ENCODE results near the gene CGRRF1. TPM values are rescaled to one million over a fixed set of nuclear protein-coding genes. Genes with fewer than 3 reads are reported as not detected.

The CGRRF1 gene
- total and polyA plus RNA-seq, 4 donors: 11.2 to 21.5 (median 16.7) TPM

DNA sequence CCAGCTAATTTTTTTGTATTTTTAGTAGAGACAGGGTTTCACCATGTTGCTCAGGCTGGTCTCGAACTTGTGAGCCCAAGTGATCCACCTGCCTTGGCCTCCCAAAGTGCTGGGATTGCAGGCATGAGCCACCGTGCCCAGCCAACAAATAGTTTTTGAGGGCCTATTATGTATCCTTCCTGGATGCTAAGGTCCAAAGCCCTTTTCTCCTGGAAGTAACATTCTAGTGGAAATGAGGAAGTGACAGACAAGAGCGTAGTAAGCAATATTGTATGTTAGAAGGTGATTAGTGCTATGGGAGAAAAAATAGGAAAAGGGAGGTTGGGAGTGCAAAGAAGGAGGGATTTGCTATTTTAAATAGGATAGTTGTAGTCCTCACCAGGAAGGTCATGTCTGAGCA, 9.0 kb upstream of the CGRRF1 start:
- ATAC-seq (ENCODE audit: insufficient read depth, low FRiP score) (no peak), DNase-seq (no peak)
- Histone ChIP-seq H3K36me3 (ENCODE audit: control insufficient read depth in 4 of 4, insufficient read depth in 4 of 4, low read length in 4 of 4) (no peaks in the 10 kb centered on the region), H3K9me3 (ENCODE audit: control insufficient read depth in 4 of 4, insufficient read depth in 3 of 4, low read length in 3 of 4) (no peaks in the 10 kb centered on the region), H3K27ac (ENCODE audit: low read depth in 1 of 2, low read length in 1 of 2) (no peak overlapping the region), H3K4me3 (no peak overlapping the region), H3K9ac (ENCODE audit: insufficient read depth in 1 of 2, low read length in 2 of 2) (no peak overlapping the region), H3K4me1 (ENCODE audit: control insufficient read depth in 5 of 5, insufficient read depth in 5 of 5, low read length in 5 of 5) (peaks cover 0 to 3% (median 0%) of the 10 kb centered on the region in 5 donors), H3K27me3 (ENCODE audit: control insufficient read depth in 3 of 3, insufficient read depth in 3 of 3, low read length in 2 of 3) (no peaks in the 10 kb centered on the region)
- 76 to 79% methylated on average over 3 of the region's 3 CpGs for WGBS, 2 donors
- TF ChIP-seq, protein P1, sequence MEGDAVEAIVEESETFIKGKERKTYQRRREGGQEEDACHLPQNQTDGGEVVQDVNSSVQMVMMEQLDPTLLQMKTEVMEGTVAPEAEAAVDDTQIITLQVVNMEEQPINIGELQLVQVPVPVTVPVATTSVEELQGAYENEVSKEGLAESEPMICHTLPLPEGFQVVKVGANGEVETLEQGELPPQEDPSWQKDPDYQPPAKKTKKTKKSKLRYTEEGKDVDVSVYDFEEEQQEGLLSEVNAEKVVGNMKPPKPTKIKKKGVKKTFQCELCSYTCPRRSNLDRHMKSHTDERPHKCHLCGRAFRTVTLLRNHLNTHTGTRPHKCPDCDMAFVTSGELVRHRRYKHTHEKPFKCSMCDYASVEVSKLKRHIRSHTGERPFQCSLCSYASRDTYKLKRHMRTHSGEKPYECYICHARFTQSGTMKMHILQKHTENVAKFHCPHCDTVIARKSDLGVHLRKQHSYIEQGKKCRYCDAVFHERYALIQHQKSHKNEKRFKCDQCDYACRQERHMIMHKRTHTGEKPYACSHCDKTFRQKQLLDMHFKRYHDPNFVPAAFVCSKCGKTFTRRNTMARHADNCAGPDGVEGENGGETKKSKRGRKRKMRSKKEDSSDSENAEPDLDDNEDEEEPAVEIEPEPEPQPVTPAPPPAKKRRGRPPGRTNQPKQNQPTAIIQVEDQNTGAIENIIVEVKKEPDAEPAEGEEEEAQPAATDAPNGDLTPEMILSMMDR (IDR thresholded peaks at IDR 0.05; ENCODE audit: control extremely low read depth, extremely low read depth): no peak

GRCh38 chr14:54501480-54501879, 8.2 kb upstream of the CGRRF1 start:
- 85 to 86% methylated on average over 3 of the region's 3 CpGs for WGBS, 2 donors
- ATAC-seq (ENCODE audit: insufficient read depth, low FRiP score) (no peak), DNase-seq (no peak)
- TF ChIP-seq, protein P1 (IDR thresholded peaks at IDR 0.05; ENCODE audit: control extremely low read depth, extremely low read depth): no peak
- Histone ChIP-seq H3K9me3 (ENCODE audit: control insufficient read depth in 4 of 4, insufficient read depth in 3 of 4, low read length in 3 of 4) (no peaks in the 10 kb centered on the region), H3K27me3 (ENCODE audit: control insufficient read depth in 3 of 3, insufficient read depth in 3 of 3, low read length in 2 of 3) (no peaks in the 10 kb centered on the region), H3K4me1 (ENCODE audit: control insufficient read depth in 5 of 5, insufficient read depth in 5 of 5, low read length in 5 of 5) (peaks cover 0 to 3% (median 0%) of the 10 kb centered on the region in 5 donors), H3K4me3 (no peak overlapping the region), H3K9ac (ENCODE audit: insufficient read depth in 1 of 2, low read length in 2 of 2) (no peak overlapping the region), H3K27ac (ENCODE audit: low read depth in 1 of 2, low read length in 1 of 2) (no peak overlapping the region), H3K36me3 (ENCODE audit: control insufficient read depth in 4 of 4, insufficient read depth in 4 of 4, low read length in 4 of 4) (no peaks in the 10 kb centered on the region)

DNA sequence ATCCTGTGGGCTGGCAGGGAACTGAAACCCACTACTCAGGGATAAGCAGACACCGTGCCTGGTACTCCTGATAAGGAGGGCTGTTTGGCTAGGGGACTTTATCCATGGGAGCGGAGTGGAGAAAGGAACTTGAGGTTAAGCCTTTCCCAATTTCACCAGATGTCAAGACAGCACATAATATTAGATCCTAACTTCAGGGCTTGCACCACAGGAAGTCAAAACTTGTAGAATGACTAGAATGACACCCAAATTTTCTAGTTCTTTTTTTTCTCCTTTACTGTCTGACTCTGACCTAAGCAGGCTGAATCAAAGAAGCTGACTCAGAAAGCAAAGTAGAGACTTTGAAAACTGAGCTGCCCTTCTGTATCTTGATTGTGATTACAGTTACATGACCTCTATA, 7.1 kb upstream of the CGRRF1 start:
- TF ChIP-seq, protein P1 (IDR thresholded peaks at IDR 0.05; ENCODE audit: control extremely low read depth, extremely low read depth): no peak
- ATAC-seq (ENCODE audit: insufficient read depth, low FRiP score) (no peak), DNase-seq (no peak)
- H3K9me3 ChIP-seq (ENCODE audit: control insufficient read depth in 4 of 4, insufficient read depth in 3 of 4, low read length in 3 of 4): no peaks in the 10 kb centered on the region
- H3K27ac ChIP-seq (ENCODE audit: low read depth in 1 of 2, low read length in 1 of 2): peak overlapping the region in 1 of 2 donors; percentile 66
- WGBS, 2 donors: 10 to 45% methylated on average over 2 of the region's 2 CpGs
- H3K4me1 ChIP-seq (ENCODE audit: control insufficient read depth in 5 of 5, insufficient read depth in 5 of 5, low read length in 5 of 5): peaks cover 0 to 3% (median 0%) of the 10 kb centered on the region in 5 donors
- no peaks in the 10 kb centered on the region for H3K27me3 ChIP-seq (ENCODE audit: control insufficient read depth in 3 of 3, insufficient read depth in 3 of 3, low read length in 2 of 3)
- H3K9ac ChIP-seq (ENCODE audit: insufficient read depth in 1 of 2, low read length in 2 of 2): no peak overlapping the region
- no peak overlapping the region for H3K4me3 ChIP-seq
- H3K36me3 ChIP-seq (ENCODE audit: control insufficient read depth in 4 of 4, insufficient read depth in 4 of 4, low read length in 4 of 4): no peaks in the 10 kb centered on the region

DNA sequence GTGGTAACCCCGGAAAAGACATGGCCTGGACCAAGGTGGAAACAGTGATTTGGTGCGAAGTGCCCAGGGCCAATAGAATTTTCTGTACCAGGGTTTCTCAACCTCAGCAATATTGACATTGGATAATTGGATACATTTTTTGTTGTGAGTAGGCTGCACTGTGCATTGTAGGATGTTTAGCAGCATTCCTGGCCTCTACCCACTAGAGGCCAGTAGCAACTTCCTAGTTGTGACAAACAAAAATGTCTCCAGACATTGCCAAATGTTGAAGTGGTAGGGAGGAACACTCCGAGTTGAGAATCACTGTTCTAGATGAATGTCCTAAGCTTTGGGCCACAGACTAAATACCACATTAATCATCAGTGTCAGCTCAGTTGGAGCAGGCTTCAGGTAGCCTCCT, 6.2 kb upstream of the CGRRF1 start:
- Histone ChIP-seq H3K27ac (ENCODE audit: low read depth in 1 of 2, low read length in 1 of 2) (no peak overlapping the region), H3K4me1 (ENCODE audit: control insufficient read depth in 5 of 5, insufficient read depth in 5 of 5, low read length in 5 of 5) (no peaks in the 10 kb centered on the region), H3K9ac (ENCODE audit: insufficient read depth in 1 of 2, low read length in 2 of 2) (no peak overlapping the region), H3K27me3 (ENCODE audit: control insufficient read depth in 3 of 3, insufficient read depth in 3 of 3, low read length in 2 of 3) (no peaks in the 10 kb centered on the region), H3K9me3 (ENCODE audit: control insufficient read depth in 4 of 4, insufficient read depth in 3 of 4, low read length in 3 of 4) (no peaks in the 10 kb centered on the region), H3K36me3 (ENCODE audit: control insufficient read depth in 4 of 4, insufficient read depth in 4 of 4, low read length in 4 of 4) (no peaks in the 10 kb centered on the region), H3K4me3 (no peak overlapping the region)
- ATAC-seq (ENCODE audit: insufficient read depth, low FRiP score) (no peak), DNase-seq (peak; percentile 14 to 45 (median 29))
- TF ChIP-seq, protein P1 (IDR thresholded peaks at IDR 0.05; ENCODE audit: control extremely low read depth, extremely low read depth): no peak
- 57 to 70% methylated on average over 3 of the region's 3 CpGs for WGBS, 2 donors

Data from lung (tissue), 12 donors.